Astrocyte of the spinal cord (primary cell): ENCODE data around the gene RNLS.

Experiments
- DNase-seq: peaks from one replicate; pipeline ENCODE4 v3.0.0; 2011; ENCODE audit warnings: low read depth, low spot score
- H3K4me3 ChIP-seq: 2 replicates; pipeline ENCODE4 v1.5.1; 2011; ENCODE audit warnings: low read depth, mild to moderate bottlenecking, low read length, moderate library complexity
- in situ Hi-C: cut with HindIII; loops from 2 replicates; pipeline ENCODE4 v1.10.0; 2017; ENCODE audit warnings: low sequenced_read_pairs
- TF ChIP-seq, protein P1 (sequence below): IDR thresholded peaks from 2 replicates; pipeline ENCODE4 v1.5.1; 2012; ENCODE audit warnings: low read depth, mild to moderate bottlenecking, low read length, inconsistent platforms

RNLS gene

DNA sequence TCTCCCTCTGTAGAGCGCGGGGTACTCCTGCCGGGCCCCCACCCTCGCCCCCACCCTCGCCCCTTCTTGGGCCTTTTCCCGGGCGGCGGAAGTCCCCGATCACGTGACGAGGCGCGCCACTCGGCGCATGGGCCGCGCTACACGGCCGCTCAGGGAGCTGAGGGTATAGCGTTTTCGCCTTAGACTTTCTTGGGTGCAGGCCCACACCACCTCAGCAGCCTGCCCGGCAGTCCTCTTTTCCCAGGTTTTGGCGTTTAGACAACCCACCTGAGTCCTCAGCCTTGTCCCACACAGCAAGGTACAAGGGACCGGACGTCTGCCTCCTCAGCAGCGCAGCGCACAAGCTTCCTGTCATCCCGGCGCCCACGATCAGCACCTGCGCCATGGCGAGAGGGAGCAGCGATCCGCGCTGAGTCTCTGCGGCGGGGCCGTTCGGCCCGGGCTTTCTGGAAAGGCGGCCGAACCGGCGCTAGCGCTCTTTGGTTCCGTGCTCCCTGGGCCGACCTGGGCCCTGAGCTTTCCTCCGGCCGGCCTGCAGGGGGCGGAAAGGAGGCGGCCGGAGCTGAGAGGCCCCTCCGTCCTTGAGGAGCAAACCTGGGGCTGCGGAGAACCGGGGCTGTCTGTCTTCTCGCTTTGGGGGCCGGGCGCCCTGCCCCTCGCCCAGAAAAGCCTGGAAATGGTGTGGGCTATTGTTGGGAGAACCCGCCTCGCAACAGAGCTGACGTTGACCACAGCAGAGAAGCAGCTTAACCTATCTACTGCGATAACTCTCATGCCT is at the start of gene RNLS:
RNLS (minus strand) TSS at position 513 of the 778 bp plus-strand sequence.
- in situ Hi-C loops, result no loop called here
- H3K4me3 ChIP-seq, result peak within 1 kb of the TSS; percentile 36
- peak; percentile 62 for DNase-seq
- TF ChIP-seq, protein P1, sequence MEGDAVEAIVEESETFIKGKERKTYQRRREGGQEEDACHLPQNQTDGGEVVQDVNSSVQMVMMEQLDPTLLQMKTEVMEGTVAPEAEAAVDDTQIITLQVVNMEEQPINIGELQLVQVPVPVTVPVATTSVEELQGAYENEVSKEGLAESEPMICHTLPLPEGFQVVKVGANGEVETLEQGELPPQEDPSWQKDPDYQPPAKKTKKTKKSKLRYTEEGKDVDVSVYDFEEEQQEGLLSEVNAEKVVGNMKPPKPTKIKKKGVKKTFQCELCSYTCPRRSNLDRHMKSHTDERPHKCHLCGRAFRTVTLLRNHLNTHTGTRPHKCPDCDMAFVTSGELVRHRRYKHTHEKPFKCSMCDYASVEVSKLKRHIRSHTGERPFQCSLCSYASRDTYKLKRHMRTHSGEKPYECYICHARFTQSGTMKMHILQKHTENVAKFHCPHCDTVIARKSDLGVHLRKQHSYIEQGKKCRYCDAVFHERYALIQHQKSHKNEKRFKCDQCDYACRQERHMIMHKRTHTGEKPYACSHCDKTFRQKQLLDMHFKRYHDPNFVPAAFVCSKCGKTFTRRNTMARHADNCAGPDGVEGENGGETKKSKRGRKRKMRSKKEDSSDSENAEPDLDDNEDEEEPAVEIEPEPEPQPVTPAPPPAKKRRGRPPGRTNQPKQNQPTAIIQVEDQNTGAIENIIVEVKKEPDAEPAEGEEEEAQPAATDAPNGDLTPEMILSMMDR, result peak; percentile 82

DNA sequence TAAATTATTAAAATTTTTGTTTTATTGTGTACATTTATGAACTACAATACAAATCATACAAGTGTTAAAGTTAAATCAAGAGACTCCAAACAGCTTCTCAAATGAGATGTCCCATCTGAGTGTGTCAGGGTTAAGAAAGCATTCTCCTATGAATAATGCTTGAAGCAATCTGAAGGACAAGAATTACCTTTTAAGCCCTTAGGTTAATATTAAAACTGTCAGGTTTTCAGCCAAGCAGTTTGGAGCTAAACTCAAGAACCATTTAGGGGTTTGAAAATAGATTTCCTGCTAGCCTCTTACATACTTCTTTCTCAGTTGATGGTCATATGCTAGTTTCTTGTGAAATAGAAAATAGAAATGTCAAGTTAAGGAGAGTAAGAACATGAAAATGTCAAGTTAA is 41.7 kb upstream of the RNLS start:
- TF ChIP-seq, protein P1, result no peak
- in situ Hi-C loops, result no loop called here
- DNase-seq, result no peak
- H3K4me3 ChIP-seq, result no peak overlapping the region

DNA sequence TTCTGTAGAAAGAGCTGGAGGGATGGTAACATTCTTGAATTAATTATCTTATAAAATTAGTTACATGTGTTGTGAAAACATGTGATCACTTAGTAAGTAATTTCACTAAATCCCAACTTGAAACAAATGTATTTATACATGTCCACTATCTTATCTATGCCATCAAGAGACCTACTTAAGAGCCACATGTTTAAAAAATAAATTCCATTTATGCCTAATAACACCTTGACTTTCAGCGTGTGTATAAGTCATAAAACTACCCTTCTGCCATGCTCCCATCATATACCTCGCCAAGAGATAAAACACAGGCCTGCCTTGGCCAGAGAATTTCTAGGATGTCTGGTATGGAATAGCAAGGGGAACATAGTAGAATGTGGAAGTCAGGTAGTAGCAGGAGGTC is 40.7 kb upstream of the RNLS start:
- no peak for DNase-seq
- H3K4me3 ChIP-seq, result no peak overlapping the region
- TF ChIP-seq, protein P1, result no peak
- in situ Hi-C loops, result no loop called here

DNA sequence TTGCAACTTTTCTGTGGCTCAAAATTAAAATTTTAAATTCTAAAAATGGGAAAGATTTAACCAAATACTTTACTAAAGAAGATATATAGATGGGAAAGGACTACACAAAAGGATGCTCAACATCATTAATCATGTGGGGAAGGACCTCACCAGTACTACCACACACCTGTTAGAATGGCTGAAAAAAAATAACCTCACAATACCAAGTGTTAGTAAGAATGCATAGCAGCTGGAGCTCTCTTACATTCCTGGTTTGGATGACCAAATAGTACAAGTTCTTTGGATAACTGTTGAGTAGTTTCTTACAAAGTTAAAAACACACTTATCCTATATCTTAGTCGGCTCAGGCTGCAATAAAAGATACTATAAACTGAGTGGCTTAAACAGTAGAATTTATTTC is 37.3 kb upstream of the RNLS start:
- no peak overlapping the region for H3K4me3 ChIP-seq
- in situ Hi-C loops, result no loop called here
- DNase-seq, result no peak
- TF ChIP-seq, protein P1, result no peak

DNA sequence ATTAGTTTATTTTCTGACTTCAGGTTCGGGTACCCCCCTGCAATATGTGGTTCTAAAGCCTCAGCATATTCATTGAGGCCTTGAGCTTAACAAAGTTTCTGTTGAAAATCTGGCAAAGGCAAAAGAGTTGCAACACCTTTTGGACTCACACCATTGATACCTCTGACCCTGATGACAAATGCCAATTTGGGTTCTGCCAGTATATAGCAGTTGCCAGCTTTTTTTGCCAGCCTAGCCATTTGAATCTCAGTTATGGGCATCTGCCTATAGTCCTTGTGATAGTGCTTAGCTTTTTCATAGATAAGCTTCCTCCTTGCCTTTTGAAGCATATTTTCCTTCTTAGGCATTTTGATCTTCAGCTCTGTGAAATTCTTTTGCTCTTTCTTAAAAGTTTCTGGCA is 35.4 kb upstream of the RNLS start:
- H3K4me3 ChIP-seq, result no peak overlapping the region
- TF ChIP-seq, protein P1, result no peak
- in situ Hi-C loops, result no loop called here
- no peak for DNase-seq

DNA sequence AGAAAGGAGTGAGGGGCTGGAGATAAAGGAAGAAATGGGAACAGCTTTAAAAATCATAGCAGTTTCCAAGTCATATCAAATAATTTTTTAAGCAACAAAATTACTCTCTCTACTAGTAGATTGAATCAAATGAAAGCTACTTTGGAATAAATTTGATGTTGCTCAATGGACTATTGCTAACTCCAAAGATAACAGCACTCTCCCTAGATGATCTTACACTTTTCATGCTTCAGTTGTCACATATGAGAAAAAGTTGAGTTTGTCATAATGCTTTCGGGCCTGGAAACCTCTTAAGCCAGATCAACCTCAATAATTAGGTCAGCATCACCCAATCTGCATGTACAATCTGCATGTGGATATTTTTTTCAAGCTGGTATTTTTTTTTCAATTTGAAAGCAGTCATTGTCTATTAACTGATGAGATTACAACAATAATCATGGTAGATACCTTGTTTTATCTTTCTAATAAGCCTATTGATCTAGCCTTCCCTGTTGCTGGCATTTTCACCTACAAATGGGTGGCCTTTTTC is 34.7 kb upstream of the RNLS start:
- DNase-seq, result no peak
- TF ChIP-seq, protein P1, result no peak
- H3K4me3 ChIP-seq, result no peak overlapping the region
- in situ Hi-C loops, result no loop called here
